Liver (tissue), 9 donors: Measurements from ENCODE around the gene GUCY1A2. TPM values are rescaled to one million over a fixed set of nuclear protein-coding genes. Genes with fewer than 3 reads are reported as not detected.

ENCODE experiments used
- DNase-seq: peaks from one replicate; pipeline ENCODE4 v3.0.0-alpha.2; 2017; ENCODE audit warnings: low spot score
- H3K27ac ChIP-seq, 2 donors: one replicate each; pipeline ENCODE4 v1.7.0; 2013; ENCODE audit warnings: inconsistent platforms in 2 of 2, low read length in 2 of 2, control low read depth in 1 of 2, low read depth in 1 of 2, mild to moderate bottlenecking in 1 of 2
- H3K27me3 ChIP-seq, 4 donors: one replicate each; pipeline versions ENCODE4 v1.6.1 to v1.7.0; 2013; ENCODE audit warnings: low read length in 3 of 4, inconsistent platforms in 1 of 4, mild to moderate bottlenecking in 1 of 4, moderate library complexity in 1 of 4; ENCODE audit not compliant: control insufficient read depth in 4 of 4, insufficient read depth in 4 of 4
- H3K36me3 ChIP-seq, 4 donors: one replicate each; pipeline versions ENCODE4 v1.6.1 to v1.7.0; 2013; ENCODE audit warnings: low read length in 3 of 4, mild to moderate bottlenecking in 3 of 4, low read depth in 1 of 4, moderate library complexity in 1 of 4; ENCODE audit not compliant: control insufficient read depth in 4 of 4, insufficient read depth in 3 of 4
- H3K4me1 ChIP-seq, 4 donors: one replicate each; pipeline versions ENCODE4 v1.6.1 to v1.7.0; 2013; ENCODE audit warnings: low read length in 3 of 4, mild to moderate bottlenecking in 3 of 4, moderate library complexity in 1 of 4; ENCODE audit not compliant: control insufficient read depth in 4 of 4, insufficient read depth in 4 of 4
- H3K4me3 ChIP-seq, 3 donors: one replicate each; pipeline versions ENCODE4 v1.6.1 to v1.7.0; 2013; ENCODE audit warnings: low read length in 3 of 3, control low read depth in 1 of 3, low read depth in 1 of 3, mild to moderate bottlenecking in 1 of 3
- H3K9ac ChIP-seq, 2 donors: one replicate each; pipeline ENCODE4 v1.7.0; 2013; ENCODE audit warnings: low read length in 2 of 2, mild to moderate bottlenecking in 2 of 2, moderate library complexity in 2 of 2, control low read depth in 1 of 2, low read depth in 1 of 2
- H3K9me3 ChIP-seq, 4 donors: one replicate each; pipeline versions ENCODE4 v1.6.1 to v1.7.0; 2013; ENCODE audit warnings: low read length in 3 of 4; ENCODE audit not compliant: control insufficient read depth in 4 of 4
- ATF3 ChIP-seq: IDR thresholded peaks from 2 replicates; pipeline ENCODE4 v1.6.1; 2016; ENCODE audit warnings: antibody characterized with exemption
- CTCF ChIP-seq: fragments of 150-350 bp; IDR thresholded peaks from 2 replicates; pipeline ENCODE4 v1.5.1; 2017; ENCODE audit warnings: improper control_type of control experiment, low read depth, low read length; ENCODE audit not compliant: missing input control
- EGR1 ChIP-seq, 2 donors: IDR thresholded peaks; 2 replicates each; pipeline ENCODE4 v1.6.1; 2016 to 2018; ENCODE audit warnings: antibody characterized with exemption in 2 of 2, low read depth in 2 of 2
- FOXA1 ChIP-seq: IDR thresholded peaks from 2 replicates; pipeline ENCODE4 v1.6.1; 2016; ENCODE audit warnings: antibody characterized with exemption
- GABPA ChIP-seq, 2 donors: IDR thresholded peaks in 1 of 2; conservative IDR thresholded peaks in 1 of 2; 2 replicates each; pipeline ENCODE4 v1.6.1; 2016; ENCODE audit warnings: antibody characterized with exemption in 2 of 2, mild to moderate bottlenecking in 1 of 2, moderate library complexity in 1 of 2
- HNF4A ChIP-seq, 2 donors: conservative IDR thresholded peaks; 2 replicates each; pipeline ENCODE4 v1.6.1; 2016; ENCODE audit warnings: antibody characterized with exemption in 2 of 2, mild to moderate bottlenecking in 2 of 2
- HNF4G ChIP-seq: IDR thresholded peaks from 2 replicates; pipeline ENCODE4 v1.6.1; 2016; ENCODE audit warnings: antibody characterized with exemption
- JUND ChIP-seq, 2 donors: IDR thresholded peaks; 2 replicates each; pipeline ENCODE4 v1.6.1; 2016; ENCODE audit warnings: antibody characterized with exemption in 2 of 2
- MAX ChIP-seq: IDR thresholded peaks from 2 replicates; pipeline ENCODE4 v1.6.1; 2016; ENCODE audit warnings: antibody characterized with exemption
- NR2F2 ChIP-seq: IDR thresholded peaks from 2 replicates; pipeline ENCODE4 v1.6.1; 2016; ENCODE audit warnings: antibody characterized with exemption
- RAD21 ChIP-seq, 2 donors: IDR thresholded peaks; 2 replicates each; pipeline ENCODE4 v1.6.1; 2016; ENCODE audit warnings: antibody characterized with exemption in 2 of 2, mild to moderate bottlenecking in 2 of 2
- REST ChIP-seq: IDR thresholded peaks from 2 replicates; pipeline ENCODE4 v1.6.1; 2016; ENCODE audit warnings: antibody characterized with exemption, mild to moderate bottlenecking
- RXRA ChIP-seq, 2 donors: IDR thresholded peaks; 2 replicates each; pipeline ENCODE4 v1.6.1; 2017 to 2018; ENCODE audit warnings: antibody characterized with exemption in 2 of 2, mild to moderate bottlenecking in 1 of 2
- SP1 ChIP-seq: IDR thresholded peaks from 2 replicates; pipeline ENCODE4 v1.6.1; 2018; ENCODE audit warnings: antibody characterized with exemption, mild to moderate bottlenecking
- TAF1 ChIP-seq: conservative IDR thresholded peaks from 2 replicates; pipeline ENCODE4 v1.6.1; 2016; ENCODE audit warnings: antibody characterized with exemption, mild to moderate bottlenecking
- YY1 ChIP-seq: IDR thresholded peaks from 2 replicates; pipeline ENCODE4 v1.6.1; 2016; ENCODE audit warnings: antibody characterized with exemption, mild to moderate bottlenecking
- ZBTB33 ChIP-seq: IDR thresholded peaks from 2 replicates; pipeline ENCODE4 v1.6.1; 2016; ENCODE audit warnings: antibody characterized with exemption
- WGBS: extraction: QIAGEN DNeasy Blood & Tissue Kit; methylation state at CpG from one replicate; pipeline ENCODE4 v1.1.7; 2013; 5-methylcytosine and 5-hydroxymethylcytosine counted together
- polyA plus RNA-seq, 2 donors: library from polyadenylated mRNA; stranded (reverse) in 1 of 2; unstranded in 1 of 2; fragments of 200-250 nt in 1 of 2; fragments of >200 nt in 1 of 2; fragmentation: Nextera tagmentation in 1 of 2; extraction: Ambion mirVana in 1 of 2; gene quantifications; one replicate each; pipeline versions ENCODE4 v1.2.1 to v1.2.3, GENCODE V29; 2013 to 2015
- total RNA-seq, 2 donors: library from RNA; depleted of rRNA; stranded (reverse); fragments of >200 nt; gene quantifications; one replicate each; pipeline ENCODE4 v1.2.3, GENCODE V29; 2014
- donor health status: healthy.
- donor health status: healthy.
- donor health status: healthy.
- donor health status: healthy.
- donor health status: healthy.

GUCY1A2 gene
- total and polyA plus RNA-seq, 4 donors, result 0.55 to 4.4 (median 1.7) TPM

GRCh38 chr11:106840947-106841346 lies 177.3 kb downstream of the GUCY1A2 start:
- no peak overlapping the region for H3K27ac ChIP-seq
- no peaks in the 10 kb centered on the region for H3K27me3 ChIP-seq
- H3K9ac ChIP-seq, result no peak overlapping the region
- no peak for TF ChIP-seq JUND (IDR thresholded peaks at IDR 0.05)
- TF ChIP-seq ATF3, result no peak
- no peak for TF ChIP-seq ZBTB33
- no peak for TF ChIP-seq EGR1 (IDR thresholded peaks at IDR 0.05; ENCODE audit: low read depth in 2 of 2)
- no peak for TF ChIP-seq REST
- TF ChIP-seq RXRA (IDR thresholded peaks at IDR 0.05), result no peak
- no peak for TF ChIP-seq MAX
- no peak for TF ChIP-seq FOXA1
- TF ChIP-seq SP1, result no peak
- TF ChIP-seq RAD21 (IDR thresholded peaks at IDR 0.05), result no peak
- TF ChIP-seq NR2F2, result no peak
- H3K36me3 ChIP-seq, result no peaks in the 10 kb centered on the region
- H3K9me3 ChIP-seq, result no peaks in the 10 kb centered on the region
- H3K4me3 ChIP-seq, result no peak overlapping the region
- no peak for DNase-seq
- 58% methylated on average over 3 of the region's 3 CpGs for WGBS
- no peaks in the 10 kb centered on the region for H3K4me1 ChIP-seq

GRCh38 chr11:106840146-106840545 lies 178.1 kb downstream of the GUCY1A2 start:
- Histone ChIP-seq H3K27me3 (no peaks in the 10 kb centered on the region), H3K4me1 (no peaks in the 10 kb centered on the region), H3K9ac (no peak overlapping the region), H3K27ac (no peak overlapping the region), H3K4me3 (no peak overlapping the region), H3K9me3 (no peaks in the 10 kb centered on the region), H3K36me3 (no peaks in the 10 kb centered on the region)
- 52% methylated on average over 1 of the region's 1 CpG for WGBS
- no peak for DNase-seq
- TF ChIP-seq REST (no peak), HNF4G (no peak), RXRA (IDR thresholded peaks at IDR 0.05) (no peak), TAF1 (no peak), ZBTB33 (no peak), GABPA (IDR thresholded peaks at IDR 0.05 in 1 of 2, conservative IDR thresholded peaks at IDR 0.05 in 1 of 2) (no peak), FOXA1 (no peak), NR2F2 (no peak), EGR1 (IDR thresholded peaks at IDR 0.05; ENCODE audit: low read depth in 2 of 2) (no peak), SP1 (no peak), CTCF (no peak), JUND (IDR thresholded peaks at IDR 0.05) (no peak), YY1 (no peak), ATF3 (no peak), RAD21 (IDR thresholded peaks at IDR 0.05) (no peak), MAX (no peak), HNF4A (conservative IDR thresholded peaks at IDR 0.05) (no peak)
